ENCODE data around the gene TAF1B.
"Not testable (repeated sequence)": the region's sequence is repeated elsewhere in the genome, so short reads cannot be mapped to it uniquely, and the experiment has no call there.

Gene TAF1B

DNA sequence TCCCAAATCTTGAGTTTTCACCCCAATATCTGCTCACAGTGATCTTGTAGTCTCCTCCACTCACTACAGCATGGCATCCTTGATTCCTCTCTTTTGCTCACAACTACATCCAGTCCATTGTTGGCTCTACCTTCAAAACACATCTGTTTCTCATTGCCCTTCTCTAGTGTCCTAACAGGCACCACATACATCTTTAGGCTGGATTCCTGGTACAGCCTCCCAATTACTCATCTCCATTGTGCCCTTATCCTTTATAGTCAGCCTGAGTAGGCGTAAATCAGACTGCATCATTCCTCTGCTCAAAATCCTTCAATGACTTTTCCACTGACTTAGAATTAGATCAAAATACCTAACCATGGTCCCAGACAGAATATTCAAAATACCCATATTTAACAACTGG, 10.7 kb upstream of the TAF1B start:
- no peak for DNase-seq

DNA sequence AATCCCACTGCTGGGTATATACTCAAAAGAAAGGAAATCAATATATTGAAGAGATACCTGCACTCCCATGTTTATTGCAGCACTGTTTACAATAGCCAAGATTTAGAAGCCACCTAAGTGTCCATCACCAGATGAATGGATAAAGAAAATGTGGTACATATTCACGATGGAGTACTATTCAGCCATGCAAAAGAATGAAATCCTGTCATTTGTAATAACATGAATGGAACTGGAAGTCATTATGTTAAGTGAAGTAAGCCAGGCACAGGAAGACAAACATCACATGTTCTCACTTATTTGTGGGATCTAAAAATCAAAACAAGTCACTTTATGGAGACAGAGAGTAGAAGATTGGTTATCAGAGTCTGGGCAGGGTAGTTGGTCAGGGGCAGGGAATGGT, 8.2 kb upstream of the TAF1B start:
- not testable (repeated sequence) for DNase-seq

DNA sequence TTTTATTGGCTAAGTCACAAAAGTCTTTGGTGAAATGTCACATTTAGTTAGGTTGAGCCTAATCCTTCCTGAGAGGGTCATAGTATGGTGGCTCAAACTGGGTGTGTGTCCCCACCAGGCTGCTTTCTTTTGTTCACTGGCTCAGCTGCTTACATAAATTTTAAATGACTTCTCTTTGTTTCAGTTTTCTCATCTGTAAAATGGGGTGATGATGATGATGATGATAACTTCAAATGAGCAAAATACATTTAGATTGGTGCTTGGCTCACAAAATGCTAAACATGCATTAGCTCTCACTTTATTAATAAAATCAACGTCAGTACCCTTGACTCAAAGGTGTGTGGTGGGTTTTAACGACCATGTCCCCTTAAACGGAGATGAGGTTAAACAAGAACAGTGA, 7.2 kb upstream of the TAF1B start:
- DNase-seq, result no peak

DNA sequence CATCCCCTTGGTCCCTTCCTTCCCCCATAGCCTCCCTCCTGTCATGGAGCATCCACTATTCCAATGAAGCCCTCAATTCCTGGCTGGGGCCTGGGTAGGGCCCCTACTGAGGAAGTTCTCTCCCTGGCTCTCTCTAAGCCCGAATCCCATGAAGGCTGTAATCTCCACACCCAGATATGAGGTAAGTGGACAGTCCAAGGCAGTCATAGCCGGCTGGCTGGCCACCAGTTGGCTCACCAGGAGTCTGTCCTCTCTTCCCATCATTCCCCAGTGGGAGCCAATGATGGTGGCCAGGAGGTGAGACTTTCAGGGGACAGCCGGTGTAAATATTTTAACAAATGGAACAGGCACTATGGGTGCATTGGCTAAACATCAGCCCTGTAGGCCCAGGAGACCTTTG, 6.8 kb upstream of the TAF1B start:
- DNase-seq, result no peak

DNA sequence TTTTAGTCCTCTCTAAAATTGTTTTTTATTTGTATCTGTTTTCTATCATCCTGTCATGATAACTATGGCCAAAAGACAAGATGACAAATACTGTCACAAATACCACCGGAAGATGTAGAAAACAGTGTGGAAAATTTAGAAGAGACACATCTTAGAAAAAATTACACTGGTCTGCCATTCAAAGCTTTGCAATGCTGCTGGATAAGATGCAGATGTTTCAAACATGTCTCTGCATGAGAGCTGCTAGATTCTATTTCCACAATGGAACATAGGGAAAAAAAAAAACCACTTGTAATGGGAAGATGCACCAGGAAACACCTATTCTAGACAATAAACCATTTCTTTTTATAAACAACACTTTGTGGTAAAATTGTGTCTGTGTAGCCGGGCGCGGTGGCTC, 5.8 kb upstream of the TAF1B start:
- no peak for DNase-seq

DNA sequence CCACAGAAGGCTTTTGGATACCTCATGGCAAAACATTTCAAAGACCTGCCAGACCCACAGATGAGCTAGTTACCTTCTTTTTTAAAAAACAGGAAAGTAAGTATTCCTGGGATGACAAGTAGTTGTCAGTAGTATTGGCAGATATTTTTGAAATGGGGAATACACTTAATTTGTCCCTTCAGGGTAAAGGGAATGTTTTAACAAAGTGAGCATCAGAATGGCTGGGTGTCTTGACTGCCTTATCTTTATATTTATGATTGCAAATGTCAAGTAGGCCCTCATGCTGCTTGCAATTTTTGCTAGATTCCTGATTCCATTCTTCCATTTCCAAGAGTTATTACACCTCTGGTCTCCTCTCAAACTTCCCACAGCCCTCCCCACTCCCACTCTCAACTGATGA, 4.9 kb upstream of the TAF1B start:
- no peak for DNase-seq

DNA sequence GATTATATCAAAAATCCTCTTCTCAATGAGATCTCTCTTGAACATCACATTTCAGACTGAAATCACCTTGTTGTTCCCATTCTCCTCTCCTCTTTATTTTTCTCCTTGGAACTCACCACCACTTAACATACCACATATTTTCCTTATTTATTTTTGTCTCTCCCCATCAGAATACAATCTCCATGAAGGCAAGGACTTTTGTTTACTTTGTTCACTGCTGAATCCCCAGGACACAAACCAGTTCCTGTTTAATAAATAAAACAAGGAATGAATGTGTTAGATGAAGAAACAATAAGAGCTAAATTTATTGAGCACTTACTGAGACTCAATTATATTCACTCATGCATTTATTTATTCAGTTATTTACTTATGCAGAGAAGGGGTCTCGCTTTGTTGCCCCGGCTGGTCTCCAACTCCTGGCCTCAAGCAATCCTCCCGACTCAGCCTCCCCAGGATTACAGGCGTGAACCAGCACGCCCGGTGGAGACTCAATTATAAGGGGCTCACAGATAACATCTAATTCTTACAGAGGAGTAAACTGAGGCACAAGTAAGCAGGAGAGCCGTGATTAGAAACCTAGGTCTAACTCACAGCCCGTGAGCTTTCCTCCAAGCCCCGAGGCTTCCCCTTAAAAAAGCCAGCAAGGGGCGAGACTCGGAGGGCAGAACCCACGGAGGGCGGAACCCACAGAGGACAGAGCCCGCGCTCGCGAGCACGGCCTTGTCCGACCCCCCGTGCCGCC, 616 bp upstream of the TAF1B start:
- no peak for DNase-seq

DNA sequence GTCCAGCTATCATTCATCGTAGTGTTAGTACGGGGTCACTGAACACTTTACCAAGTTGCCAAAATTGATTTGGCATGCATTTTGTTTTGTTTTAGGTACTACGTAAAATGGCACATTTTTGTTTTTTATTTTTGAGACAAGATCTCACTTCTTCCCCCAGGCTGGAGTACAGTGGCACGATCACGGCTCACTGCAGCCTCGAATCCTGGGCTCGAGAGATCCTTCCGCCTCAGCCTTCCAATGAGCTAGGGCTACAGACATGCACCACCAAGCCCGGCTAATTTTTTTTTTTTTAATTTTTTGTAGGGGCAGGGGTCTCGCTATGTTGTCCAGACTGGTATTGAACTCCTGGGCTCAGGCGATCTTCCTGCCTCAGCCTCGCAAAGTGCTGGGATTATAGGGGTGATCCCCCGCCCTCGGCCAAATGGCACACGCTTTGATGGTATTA, 786 bp downstream of the TAF1B start:
- no peak for DNase-seq

DNA sequence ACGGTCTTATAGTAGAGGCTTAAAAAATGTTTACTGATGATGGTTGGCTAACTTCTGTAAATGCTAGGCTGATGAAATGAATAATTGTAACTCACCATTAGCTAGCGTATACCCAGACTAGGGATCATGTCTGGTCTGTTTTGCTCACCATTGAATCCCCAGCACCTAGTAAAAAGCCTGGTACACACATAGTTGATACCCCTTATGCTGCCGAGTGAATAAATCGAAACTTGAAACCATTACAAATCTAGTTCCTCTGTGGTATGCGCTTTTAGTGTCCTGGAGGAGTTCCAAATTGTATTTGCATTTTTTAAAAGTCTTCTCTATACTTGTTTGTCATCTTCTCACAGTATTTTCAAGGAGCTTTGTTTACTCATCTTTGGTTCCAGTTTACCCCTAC, 1.3 kb downstream of the TAF1B start:
- DNase-seq, result no peak

DNA sequence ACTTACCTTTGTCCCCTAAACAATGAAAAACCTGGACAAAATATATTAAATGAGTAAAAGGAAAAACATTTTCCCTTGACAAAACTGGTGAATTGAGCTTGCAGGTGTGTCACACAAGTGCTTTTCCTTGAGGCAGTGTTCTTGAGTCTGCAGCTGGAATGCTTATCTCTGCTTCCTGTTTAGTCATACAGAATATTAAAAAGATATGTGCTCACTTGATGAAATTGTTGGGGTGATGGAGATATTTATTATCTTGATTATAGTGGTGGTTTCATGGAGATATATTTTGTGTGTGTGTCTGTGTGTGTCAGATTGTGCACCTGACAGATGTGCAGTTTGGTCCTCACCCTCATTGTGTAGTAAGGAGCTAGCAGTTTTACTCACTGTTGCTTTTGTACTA, 3.3 kb downstream of the TAF1B start:
- DNase-seq, result no peak

DNA sequence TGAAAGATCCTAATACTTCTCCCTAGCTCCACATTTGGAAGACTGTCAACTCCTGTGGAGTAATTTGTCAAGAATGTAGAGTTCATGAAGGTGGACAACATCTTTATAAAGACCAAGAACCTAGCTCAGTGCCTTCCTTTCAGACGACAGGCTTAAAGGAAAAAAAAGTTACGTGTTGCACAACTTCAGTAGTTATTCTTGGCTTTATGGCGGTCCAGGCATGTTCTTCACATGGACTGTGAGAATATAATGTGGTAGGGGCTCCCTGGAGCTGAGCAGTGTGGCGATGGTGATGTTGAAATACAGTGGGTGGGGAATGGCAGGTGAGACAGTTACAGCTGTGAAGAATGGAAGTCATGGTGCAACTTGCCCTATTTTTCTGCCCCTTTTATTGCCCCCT, 3.9 kb downstream of the TAF1B start:
- DNase-seq, result no peak

DNA sequence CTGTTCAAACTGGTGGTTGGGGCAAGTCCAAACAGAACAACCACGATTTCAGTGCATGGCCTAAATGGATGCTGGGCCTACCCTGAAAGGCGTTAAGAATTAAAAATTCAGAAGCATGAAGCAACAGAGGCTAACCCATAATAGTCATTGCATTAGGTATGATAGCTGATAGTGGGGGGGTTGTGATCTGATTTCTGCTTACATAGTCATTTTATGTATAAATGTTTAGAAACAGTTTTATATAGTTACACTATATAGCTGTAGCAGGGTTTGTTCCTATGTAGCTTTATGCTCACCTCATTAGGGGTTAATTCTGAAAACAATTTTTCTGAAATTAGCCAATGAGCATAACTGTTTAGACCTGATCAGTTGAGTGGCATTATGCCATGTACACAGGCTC, 9.6 kb downstream of the TAF1B start:
- no peak for DNase-seq

DNA sequence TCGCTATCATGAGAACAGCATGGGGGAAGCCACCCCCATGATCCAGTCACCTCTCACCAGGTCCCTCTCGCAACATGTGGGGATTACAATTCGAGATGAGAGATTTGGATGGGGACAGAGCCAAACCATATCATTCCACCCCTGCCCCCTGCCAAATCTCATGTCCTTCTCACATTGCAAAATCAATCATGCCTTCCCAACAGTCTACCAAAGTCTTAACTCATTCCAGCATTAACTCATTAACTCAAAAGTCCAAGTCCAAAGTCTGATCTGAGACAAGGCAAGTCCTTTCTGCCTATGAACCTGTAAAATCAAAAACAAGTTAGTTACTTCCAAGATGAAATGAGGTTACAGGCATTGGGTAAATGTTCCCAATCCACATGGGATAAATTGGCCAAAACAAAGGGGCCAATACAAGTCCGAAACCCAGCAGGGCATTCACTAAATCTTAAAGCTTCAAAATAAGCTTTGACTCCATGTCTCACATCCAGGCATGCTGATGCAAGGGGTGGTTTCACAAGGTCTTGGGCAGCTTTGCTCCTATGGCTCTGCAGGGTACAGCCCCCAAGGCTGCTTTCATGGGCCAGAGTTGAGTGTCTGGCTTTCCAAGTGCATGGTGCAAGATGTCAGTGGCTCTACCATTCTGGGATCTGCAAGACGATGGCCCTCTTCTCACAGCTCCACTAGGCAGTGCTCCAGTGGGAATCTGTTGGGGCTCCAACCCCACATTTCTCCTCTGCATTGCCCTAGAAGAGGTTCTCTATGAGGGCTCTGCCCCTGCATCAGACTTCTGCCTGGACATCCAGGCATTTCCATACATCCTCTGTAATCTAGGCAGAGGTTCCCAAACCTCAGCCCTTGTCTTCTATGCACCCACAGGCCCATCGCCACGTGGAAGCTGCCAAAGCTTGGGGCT, 14.8 kb downstream of the TAF1B start:
- no peak for DNase-seq

DNA sequence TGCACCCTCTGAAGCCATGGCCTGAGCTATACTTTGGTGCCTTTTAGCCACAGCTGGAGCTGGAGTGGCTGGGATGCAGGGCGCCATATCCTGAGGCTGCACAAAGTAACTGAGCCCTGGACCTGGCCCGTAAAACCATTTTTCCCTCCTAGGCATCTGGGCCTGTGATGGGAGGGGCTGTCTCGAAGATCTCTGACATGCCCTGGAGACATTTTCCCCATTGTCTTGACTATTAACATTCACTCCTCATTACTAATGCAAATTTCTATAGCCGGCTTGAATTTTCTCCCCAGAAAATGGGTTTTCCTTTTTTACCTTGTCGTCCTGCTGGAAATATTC, 15.4 kb downstream of the TAF1B start:
- no peak for DNase-seq

DNA sequence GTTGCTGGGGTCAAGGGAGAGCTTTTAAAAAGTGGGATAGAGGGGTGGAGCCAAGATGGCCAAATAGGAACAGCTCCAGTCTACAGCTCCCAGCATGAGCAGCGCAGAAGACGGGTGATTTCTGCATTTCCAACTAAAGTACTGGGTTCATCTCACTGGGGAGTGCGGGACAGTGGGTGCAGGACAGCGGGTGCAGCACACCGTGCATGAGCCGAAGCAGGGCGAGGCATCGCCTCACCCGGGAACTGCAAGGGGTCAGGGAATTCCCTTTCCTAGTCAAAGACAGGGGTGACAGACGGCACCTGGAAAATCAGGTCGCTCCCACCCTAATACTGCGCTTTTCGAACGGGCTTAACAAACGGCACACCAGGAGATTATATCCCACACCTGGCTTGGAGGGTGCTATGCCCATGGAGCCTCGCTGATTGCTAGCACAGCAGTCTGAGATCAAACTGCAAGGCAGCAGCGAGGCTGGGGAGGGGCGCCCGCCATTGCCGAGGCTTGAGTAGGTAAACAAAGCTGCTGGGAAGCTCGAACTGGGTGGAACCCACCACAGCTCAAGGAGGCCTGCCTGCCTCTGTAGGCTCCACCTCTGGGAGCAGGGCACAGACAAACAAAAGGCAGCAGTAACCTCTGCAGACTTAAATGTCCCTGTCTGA, 17.8 kb downstream of the TAF1B start:
- not testable (repeated sequence) for DNase-seq

DNA sequence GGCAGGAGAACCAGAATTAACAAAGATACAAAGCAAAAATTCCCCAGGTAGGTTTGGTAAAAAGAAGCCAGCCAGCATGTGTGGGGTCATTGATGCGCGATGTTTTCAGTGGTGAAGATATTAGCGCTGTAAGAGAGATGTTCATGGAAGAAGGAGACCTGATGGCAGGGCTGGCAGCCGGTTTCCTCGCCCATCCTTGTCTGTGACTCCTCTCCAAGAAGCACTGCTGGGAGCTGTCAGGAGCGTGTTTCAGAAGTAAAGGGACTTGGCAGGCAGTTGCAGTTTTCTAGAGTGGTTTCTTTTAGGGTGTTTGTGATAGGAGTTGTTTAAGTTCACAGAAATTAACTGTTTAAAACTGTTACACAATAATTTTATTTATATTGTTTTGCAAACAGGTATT, 24.6 kb downstream of the TAF1B start:
- DNase-seq, result no peak

DNA sequence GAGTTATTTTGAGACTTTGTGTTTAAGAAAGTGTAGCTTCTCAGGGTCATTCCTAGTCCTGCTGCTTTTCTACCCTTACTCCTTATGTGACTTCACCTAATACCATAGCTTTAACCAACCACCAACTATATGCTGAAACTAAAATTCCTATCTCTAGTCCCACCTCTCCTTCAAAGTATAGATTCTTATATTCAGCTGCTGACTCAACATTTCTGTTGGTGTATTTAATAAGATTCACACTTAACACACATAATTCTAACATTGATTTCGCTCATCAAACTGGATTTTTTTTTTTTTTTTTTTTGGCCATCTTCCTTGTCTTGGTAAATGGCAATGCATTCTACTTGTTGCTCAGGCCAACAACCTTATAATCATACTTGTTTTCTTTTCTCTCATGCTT, 30.1 kb downstream of the TAF1B start:
- DNase-seq, result no peak

DNA sequence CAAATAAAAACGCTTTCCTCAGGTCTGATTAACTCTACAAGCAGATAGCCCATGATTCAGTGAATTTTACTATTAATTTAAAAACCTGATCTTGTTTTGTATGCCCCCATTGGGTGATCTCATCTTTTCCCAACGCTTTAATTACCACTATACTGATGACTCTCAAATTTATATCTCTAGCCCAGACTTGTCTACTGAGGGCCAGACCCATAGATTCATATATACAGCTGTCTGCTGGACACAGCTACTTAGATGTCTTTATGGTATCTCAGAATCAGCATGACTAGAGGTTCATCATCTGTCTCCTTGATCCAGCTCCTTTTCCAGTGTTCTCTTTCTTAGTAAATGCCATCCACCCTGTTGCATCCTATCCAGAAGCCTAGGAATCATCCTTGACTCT, 33.8 kb downstream of the TAF1B start:
- DNase-seq, result no peak

DNA sequence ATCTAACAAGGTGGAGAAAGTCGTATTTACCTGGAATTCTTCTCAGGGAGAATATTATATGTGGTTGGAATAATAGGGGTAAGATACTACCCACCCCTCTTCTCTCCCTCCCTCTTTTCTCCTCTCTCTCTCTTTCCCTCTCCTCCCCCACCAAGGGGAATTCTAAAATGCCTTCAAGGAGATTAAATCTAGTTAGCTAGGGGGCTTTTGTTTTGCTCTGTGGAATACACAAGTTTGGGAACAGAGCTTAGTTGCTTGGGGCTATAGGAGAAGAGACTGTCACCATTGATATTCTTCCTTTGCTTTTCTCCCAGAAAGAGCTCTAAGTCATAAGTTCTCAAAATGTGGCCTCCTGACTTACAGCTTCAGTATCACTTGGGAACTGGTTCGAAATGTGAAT, 34.5 kb downstream of the TAF1B start:
- DNase-seq, result no peak

DNA sequence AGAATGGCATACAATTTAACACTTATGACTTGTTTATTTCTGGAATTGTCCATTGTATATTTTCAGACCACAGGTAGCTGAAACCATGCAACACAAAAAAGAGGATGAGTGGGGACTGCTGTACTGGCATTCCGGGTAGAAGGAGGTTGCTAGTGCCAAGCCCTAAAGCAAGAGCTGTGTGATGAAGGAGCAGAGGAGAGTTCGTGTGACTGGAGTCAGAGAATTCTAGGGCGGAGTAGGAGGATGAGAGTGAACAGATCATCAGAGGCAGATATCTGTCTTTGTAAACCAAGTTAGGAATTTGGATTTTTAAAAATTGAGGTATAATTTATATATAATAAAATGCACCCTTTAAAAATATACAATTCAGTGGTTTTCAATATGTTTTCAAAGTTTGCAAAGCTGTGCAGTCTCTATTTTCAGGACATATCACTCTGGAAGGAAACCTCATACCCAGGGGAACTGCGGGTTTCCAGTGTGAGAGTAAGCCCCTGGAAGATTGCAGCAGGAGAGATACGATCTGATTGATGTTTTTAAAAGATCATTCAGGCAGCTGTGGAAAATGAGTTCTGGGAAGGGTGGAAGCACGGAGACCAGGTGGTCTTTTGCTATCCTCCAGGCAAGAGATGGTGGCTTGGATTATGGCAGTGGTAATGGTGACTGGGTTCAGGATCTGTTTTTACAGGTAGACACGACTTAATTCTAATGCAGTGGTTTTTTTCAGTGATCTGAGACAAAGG, 36.4 kb downstream of the TAF1B start:
- DNase-seq, result no peak

DNA sequence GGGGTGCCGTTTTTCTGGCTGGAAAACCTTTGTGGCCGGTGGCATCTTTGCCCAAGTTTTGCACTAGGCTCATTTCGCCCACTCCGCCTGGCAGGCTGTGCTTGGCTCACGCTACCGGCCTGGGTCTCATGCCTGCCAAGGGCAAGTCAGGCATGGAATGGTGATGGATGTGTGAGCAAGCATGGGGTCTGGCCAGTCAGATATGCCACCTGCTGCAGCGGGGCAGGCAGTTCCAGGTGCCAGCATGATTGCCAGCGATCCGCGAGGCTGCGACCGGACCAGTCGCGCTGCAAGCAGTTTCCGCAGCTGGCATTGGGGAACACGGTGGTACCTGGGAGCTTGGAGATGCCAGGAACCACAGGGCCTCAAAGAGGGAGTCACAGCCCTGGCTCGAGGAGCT, 40.6 kb downstream of the TAF1B start:
- no peak for DNase-seq

DNA sequence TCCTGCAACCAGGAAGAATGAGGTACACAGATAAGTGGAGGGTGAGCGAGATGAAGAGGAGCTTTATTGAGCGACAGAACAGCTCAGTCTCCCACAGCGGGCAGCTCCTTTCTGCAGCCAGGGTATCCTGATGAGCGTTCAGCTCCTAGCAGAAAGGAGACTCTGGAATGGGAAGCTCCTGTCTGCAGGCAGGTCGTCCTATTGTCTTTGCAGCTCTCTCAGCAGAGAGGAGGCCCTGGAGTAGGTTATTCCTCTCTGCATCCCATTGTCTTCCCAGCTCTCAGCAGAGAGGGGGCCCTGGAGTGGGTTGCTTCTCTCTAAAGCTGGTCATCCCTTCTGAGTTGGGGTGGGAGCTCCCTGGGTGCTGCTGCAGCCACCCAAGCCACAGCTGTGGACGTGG, 41.2 kb downstream of the TAF1B start:
- no peak for DNase-seq

DNA sequence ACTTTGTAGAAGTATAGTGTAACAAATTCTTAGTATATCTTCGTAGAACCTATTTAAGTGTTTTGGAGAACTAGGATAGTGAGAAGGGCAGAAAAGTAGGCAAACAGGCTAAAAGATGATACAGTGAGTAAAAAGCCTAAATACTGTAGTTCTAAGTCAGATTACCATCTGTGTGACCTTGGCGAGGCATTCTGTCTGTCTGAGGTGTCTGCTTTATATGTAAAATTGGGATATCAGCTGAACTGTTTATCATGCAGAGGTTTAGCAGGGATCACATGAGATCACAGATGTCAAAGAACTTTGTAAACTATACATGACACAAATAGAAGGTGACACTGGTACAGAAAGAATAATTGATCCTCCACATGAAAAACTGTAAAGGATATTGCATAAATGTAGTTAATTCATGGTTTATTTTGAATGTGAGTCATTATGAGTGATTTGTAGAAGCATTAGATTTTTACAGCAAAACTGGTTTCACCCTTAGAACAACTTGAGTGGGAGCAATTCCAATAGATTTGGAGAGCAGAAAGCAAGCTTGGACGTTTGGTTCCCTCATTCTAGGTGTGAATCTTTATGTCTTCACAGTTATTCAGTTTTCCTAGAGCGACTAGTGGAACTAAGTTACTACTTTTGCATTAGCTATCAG, 41.9 kb downstream of the TAF1B start:
- DNase-seq, result no peak
